SK-N-SH (cell line): ENCODE data around the gene RAB23. TPM values are rescaled to one million over a fixed set of nuclear protein-coding genes. Genes with fewer than 3 reads are reported as not detected.

ENCODE experiments used
- CTCF ChIA-PET: fragments of 300-600, 350-600 bp; formaldehyde crosslinking; extraction: SDS; loops from one replicate; lab custom pipeline; 2021; lab: Yijun Ruan, JAX
- POLR2A ChIA-PET: fragments of 350-600 bp; sonication (Branson Sonifier 250); formaldehyde crosslinking; extraction: SDS; loops from one replicate; lab custom pipeline; 2020; ENCODE audit warnings: antibody characterized with exemption, inconsistent platforms; lab: Yijun Ruan, JAX
- DNase-seq: peaks from one replicate; pipeline ENCODE4 v3.0.0; 2012
- H2AFZ ChIP-seq: fragments of 200-600 bp; sonication (generic); 2 replicates; pipeline ENCODE4 v1.8.1; 2016; ENCODE audit warnings: antibody characterized with exemption, mild to moderate bottlenecking, low read depth
- H3F3A ChIP-seq: fragments of 200-600 bp; sonication (generic); replicated peaks from 2 replicates; pipeline ENCODE3; 2016; ENCODE audit warnings: antibody characterized with exemption, mild to moderate bottlenecking; ENCODE audit not compliant: insufficient read depth
- H3K27ac ChIP-seq, 2 experiments: fragments of 200-500 bp in 1 of 2; fragments of 200-600 bp in 1 of 2; sonication (Bioruptor generic) in 1 of 2; sonication (generic), shearing (Covaris generic) in 1 of 2; 2 replicates each; pipeline versions ENCODE4 v1.5.1 to v1.6.1; 2014 to 2016; ENCODE audit warnings: low read depth in 2 of 2, inconsistent platforms in 1 of 2, low read length in 1 of 2, mild to moderate bottlenecking in 1 of 2, mixed read lengths in 1 of 2
- H3K27me3 ChIP-seq: fragments of 200-600 bp; sonication (generic), shearing (Covaris generic); 2 replicates; pipeline ENCODE4 v1.6.1; 2016; ENCODE audit warnings: mixed run types; ENCODE audit not compliant: insufficient read depth
- H3K36me3 ChIP-seq, 2 experiments: fragments of 200-500 bp in 1 of 2; fragments of 200-600 bp in 1 of 2; sonication (Bioruptor generic) in 1 of 2; sonication (generic) in 1 of 2; replicated peaks in 1 of 2; 2 replicates each; pipeline versions ENCODE3 to v1.5.1; 2014 to 2016; ENCODE audit warnings: low read length in 1 of 2, mild to moderate bottlenecking in 1 of 2; ENCODE audit not compliant: insufficient read depth in 2 of 2, control insufficient read depth in 1 of 2
- H3K4me1 ChIP-seq, 2 experiments: fragments of 200-500 bp in 1 of 2; fragments of 200-600 bp in 1 of 2; sonication (Bioruptor generic) in 1 of 2; sonication (generic), shearing (Covaris generic) in 1 of 2; 2 replicates each; pipeline versions ENCODE4 v1.5.1 to v1.6.1; 2014 to 2016; ENCODE audit warnings: low read depth in 1 of 2, low read length in 1 of 2, mixed run types in 1 of 2; ENCODE audit not compliant: insufficient read depth in 2 of 2, control insufficient read depth in 1 of 2
- H3K4me2 ChIP-seq: fragments of 200-600 bp; sonication (generic), shearing (Covaris generic); 2 replicates; pipeline ENCODE4 v1.6.1; 2017; ENCODE audit warnings: mixed run types
- H3K4me3 ChIP-seq, 2 experiments: fragments of 200-500 bp in 1 of 2; fragments of 200-600 bp in 1 of 2; sonication (Bioruptor generic) in 1 of 2; sonication (generic), shearing (Covaris generic) in 1 of 2; 2 replicates each; pipeline versions ENCODE4 v1.5.1 to v1.8.1; 2014 to 2016; ENCODE audit warnings: low read depth in 2 of 2, inconsistent platforms in 1 of 2, low read length in 1 of 2, mild to moderate bottlenecking in 1 of 2, mixed read lengths in 1 of 2, moderate library complexity in 1 of 2
- H3K79me2 ChIP-seq: fragments of 200-600 bp; sonication (generic); 2 replicates; pipeline ENCODE4 v1.8.1; 2017; ENCODE audit warnings: mild to moderate bottlenecking; ENCODE audit not compliant: insufficient read depth
- H3K9ac ChIP-seq: fragments of 200-600 bp; sonication (generic); 2 replicates; pipeline ENCODE4 v1.6.1; 2017; ENCODE audit warnings: mixed run types
- H3K9me2 ChIP-seq: fragments of 200-600 bp; sonication (generic); 2 replicates; pipeline ENCODE4 v1.6.1; 2017; ENCODE audit warnings: mixed run types
- H3K9me3 ChIP-seq: fragments of 200-600 bp; sonication (generic); 2 replicates; pipeline ENCODE4 v1.6.1; 2017; ENCODE audit warnings: mixed run types, mild to moderate bottlenecking, moderate library complexity
- H4K20me1 ChIP-seq: fragments of 200-600 bp; sonication (generic); 2 replicates; pipeline ENCODE4 v1.6.1; 2017; ENCODE audit warnings: mild to moderate bottlenecking, mixed run types; ENCODE audit not compliant: insufficient read depth
- CHD2 ChIP-seq: fragments of 150-350 bp; IDR thresholded peaks from 2 replicates; pipeline ENCODE4 v1.6.1; 2018; ENCODE audit warnings: low read length; ENCODE audit not compliant: partially characterized antibody
- CTCF ChIP-seq: fragments of 200-600 bp; sonication (generic); IDR thresholded peaks from 2 replicates; pipeline ENCODE4 v1.6.1; 2017; ENCODE audit warnings: antibody characterized with exemption, mild to moderate bottlenecking, moderate library complexity
- EP300 ChIP-seq, 2 experiments: IDR thresholded peaks; 2 replicates each; pipeline versions ENCODE4 v1.4.0 to v1.6.1; 2012; ENCODE audit warnings: borderline replicate concordance in 1 of 2, low read depth in 1 of 2, low read length in 1 of 2
- EZH2phosphoT487 ChIP-seq: fragments of 200-600 bp; sonication (generic); IDR thresholded peaks from 2 replicates; pipeline ENCODE4 v1.6.1; 2017; ENCODE audit warnings: low read depth, mixed run types, mild to moderate bottlenecking, antibody characterized with exemption, moderate library complexity, borderline replicate concordance
- FOSL2 ChIP-seq: IDR thresholded peaks from 2 replicates; pipeline ENCODE4 v1.4.0; 2012; ENCODE audit warnings: low read depth, mild to moderate bottlenecking, moderate library complexity, borderline replicate concordance
- FOXM1 ChIP-seq: IDR thresholded peaks from 2 replicates; pipeline ENCODE4 v1.4.0; 2012; ENCODE audit warnings: low read depth, mild to moderate bottlenecking
- GABPA ChIP-seq: IDR thresholded peaks from 2 replicates; pipeline ENCODE4 v1.4.0; 2012; ENCODE audit warnings: low read depth, mild to moderate bottlenecking
- JUND ChIP-seq: IDR thresholded peaks from 2 replicates; pipeline ENCODE4 v1.4.0; 2012
- PBX3 ChIP-seq: IDR thresholded peaks from 2 replicates; pipeline ENCODE4; 2012
- POLR2AphosphoS5 ChIP-seq: IDR thresholded peaks from 2 replicates; pipeline ENCODE4 v1.6.1; 2012; ENCODE audit warnings: low read depth, low read length
- TCF12 ChIP-seq: IDR thresholded peaks from 2 replicates; pipeline ENCODE4 v1.4.0; 2012
- TEAD4 ChIP-seq: IDR thresholded peaks from 2 replicates; pipeline ENCODE4 v1.4.0; 2012; ENCODE audit warnings: mild to moderate bottlenecking, borderline replicate concordance; ENCODE audit not compliant: insufficient read depth
- YY1 ChIP-seq: IDR thresholded peaks from 2 replicates; pipeline ENCODE4 v1.4.0; 2012; ENCODE audit warnings: low read depth, mild to moderate bottlenecking
- WGBS: methylation state at CpG from one replicate; pipeline ENCODE4 v1.1.6; 2017; ENCODE audit warnings: low lambda C conversion rate; 5-methylcytosine and 5-hydroxymethylcytosine counted together
- polyA plus RNA-seq, 3 experiments: library from polyadenylated mRNA; depleted of rRNA; stranded (reverse); fragments of >200 nt; gene quantifications; 2 replicates each; pipeline ENCODE4 v1.2.3, GENCODE V29; 2012
- TF ChIP-seq, protein P1 (sequence below): IDR thresholded peaks from 2 replicates; pipeline ENCODE4 v1.4.0; 2012; ENCODE audit warnings: low read depth, borderline replicate concordance
- TF ChIP-seq, protein P2 (sequence below): IDR thresholded peaks from 2 replicates; pipeline ENCODE4 v1.6.1; 2012; ENCODE audit warnings: mild to moderate bottlenecking, low read depth, low read length, moderate library complexity

The RAB23 gene
- polyA plus RNA-seq, 1 of the 3 experiments (the other 2 are of a cell fraction), result 6.6 TPM

DNA sequence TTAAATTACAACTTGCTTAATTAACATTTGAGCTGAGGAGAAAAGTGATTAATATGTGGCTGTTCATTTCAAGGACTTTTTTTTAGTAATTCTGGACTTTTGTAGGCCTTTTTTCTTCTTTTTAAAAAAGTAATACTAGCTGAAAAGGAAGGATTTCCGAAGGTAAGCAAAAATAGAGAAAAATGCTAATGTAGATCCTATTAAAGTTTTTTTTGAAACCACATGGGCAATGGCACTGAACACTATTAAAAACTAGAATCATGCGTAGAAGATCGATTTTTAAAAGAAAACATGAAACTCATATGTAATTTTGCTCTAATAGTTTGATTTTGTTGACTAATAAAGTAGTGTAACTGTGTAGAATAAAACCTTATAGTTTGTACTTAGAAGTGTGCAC lies 47.6 kb downstream of the RAB23 start:
- TF ChIP-seq CHD2, result no peak
- TF ChIP-seq CTCF, result no peak
- TF ChIP-seq JUND, result no peak
- TF ChIP-seq FOSL2, result no peak
- TF ChIP-seq YY1, result no peak
- no peak for TF ChIP-seq EP300 (IDR thresholded peaks at IDR 0.05; ENCODE audit: borderline replicate concordance in 1 of 2, low read depth in 1 of 2, low read length in 1 of 2)
- no peak for TF ChIP-seq TEAD4
- TF ChIP-seq FOXM1, result no peak
- no peak for TF ChIP-seq POLR2AphosphoS5
- no peak for TF ChIP-seq TCF12
- TF ChIP-seq, protein P1, sequence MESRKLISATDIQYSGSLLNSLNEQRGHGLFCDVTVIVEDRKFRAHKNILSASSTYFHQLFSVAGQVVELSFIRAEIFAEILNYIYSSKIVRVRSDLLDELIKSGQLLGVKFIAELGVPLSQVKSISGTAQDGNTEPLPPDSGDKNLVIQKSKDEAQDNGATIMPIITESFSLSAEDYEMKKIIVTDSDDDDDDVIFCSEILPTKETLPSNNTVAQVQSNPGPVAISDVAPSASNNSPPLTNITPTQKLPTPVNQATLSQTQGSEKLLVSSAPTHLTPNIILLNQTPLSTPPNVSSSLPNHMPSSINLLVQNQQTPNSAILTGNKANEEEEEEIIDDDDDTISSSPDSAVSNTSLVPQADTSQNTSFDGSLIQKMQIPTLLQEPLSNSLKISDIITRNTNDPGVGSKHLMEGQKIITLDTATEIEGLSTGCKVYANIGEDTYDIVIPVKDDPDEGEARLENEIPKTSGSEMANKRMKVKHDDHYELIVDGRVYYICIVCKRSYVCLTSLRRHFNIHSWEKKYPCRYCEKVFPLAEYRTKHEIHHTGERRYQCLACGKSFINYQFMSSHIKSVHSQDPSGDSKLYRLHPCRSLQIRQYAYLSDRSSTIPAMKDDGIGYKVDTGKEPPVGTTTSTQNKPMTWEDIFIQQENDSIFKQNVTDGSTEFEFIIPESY, result no peak
- TF ChIP-seq PBX3, result no peak
- TF ChIP-seq, protein P2, sequence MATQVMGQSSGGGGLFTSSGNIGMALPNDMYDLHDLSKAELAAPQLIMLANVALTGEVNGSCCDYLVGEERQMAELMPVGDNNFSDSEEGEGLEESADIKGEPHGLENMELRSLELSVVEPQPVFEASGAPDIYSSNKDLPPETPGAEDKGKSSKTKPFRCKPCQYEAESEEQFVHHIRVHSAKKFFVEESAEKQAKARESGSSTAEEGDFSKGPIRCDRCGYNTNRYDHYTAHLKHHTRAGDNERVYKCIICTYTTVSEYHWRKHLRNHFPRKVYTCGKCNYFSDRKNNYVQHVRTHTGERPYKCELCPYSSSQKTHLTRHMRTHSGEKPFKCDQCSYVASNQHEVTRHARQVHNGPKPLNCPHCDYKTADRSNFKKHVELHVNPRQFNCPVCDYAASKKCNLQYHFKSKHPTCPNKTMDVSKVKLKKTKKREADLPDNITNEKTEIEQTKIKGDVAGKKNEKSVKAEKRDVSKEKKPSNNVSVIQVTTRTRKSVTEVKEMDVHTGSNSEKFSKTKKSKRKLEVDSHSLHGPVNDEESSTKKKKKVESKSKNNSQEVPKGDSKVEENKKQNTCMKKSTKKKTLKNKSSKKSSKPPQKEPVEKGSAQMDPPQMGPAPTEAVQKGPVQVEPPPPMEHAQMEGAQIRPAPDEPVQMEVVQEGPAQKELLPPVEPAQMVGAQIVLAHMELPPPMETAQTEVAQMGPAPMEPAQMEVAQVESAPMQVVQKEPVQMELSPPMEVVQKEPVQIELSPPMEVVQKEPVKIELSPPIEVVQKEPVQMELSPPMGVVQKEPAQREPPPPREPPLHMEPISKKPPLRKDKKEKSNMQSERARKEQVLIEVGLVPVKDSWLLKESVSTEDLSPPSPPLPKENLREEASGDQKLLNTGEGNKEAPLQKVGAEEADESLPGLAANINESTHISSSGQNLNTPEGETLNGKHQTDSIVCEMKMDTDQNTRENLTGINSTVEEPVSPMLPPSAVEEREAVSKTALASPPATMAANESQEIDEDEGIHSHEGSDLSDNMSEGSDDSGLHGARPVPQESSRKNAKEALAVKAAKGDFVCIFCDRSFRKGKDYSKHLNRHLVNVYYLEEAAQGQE, result no peak
- TF ChIP-seq GABPA, result no peak
- TF ChIP-seq EZH2phosphoT487, result no peak
- TF ChIP-seq, all 33 proteins: peak for 0
- H3K36me3 ChIP-seq, result peaks cover 12 to 35% of the 10 kb centered on the region in 2 experiments
- ChIA-PET POLR2A (no interaction called here), CTCF (no interaction called here)
- WGBS, result 65% methylated on average over 3 of the region's 3 CpGs
- no peaks in the 10 kb centered on the region for H3K27me3 ChIP-seq
- H4K20me1 ChIP-seq, result no peaks in the 10 kb centered on the region
- no peaks in the 10 kb centered on the region for H3K9me2 ChIP-seq
- peaks cover 4 to 12% of the 10 kb centered on the region in 2 experiments; a peak in 3 of 4 replicates for H3K4me1 ChIP-seq
- peaks cover 33% of the 10 kb centered on the region for H3F3A ChIP-seq
- H3K4me3 ChIP-seq, result peak overlapping the region; percentile 65 to 78; a peak in 2 of 4 replicates
- H3K9ac ChIP-seq, result peak overlapping the region; percentile 78; the same call in 1 of the 2 replicates
- DNase-seq, result no peak
- H3K27ac ChIP-seq, result peak overlapping the region in 1 of 2 experiments; percentile 78; a peak in 3 of 4 replicates
- H3K9me3 ChIP-seq, result no peaks in the 10 kb centered on the region
- H3K4me2 ChIP-seq, result peak overlapping the region; percentile 84
- no peak overlapping the region for H2AFZ ChIP-seq
- peaks cover 69% of the 10 kb centered on the region for H3K79me2 ChIP-seq
